Trophoblast cell (in vitro differentiated cells and primary cell): Measurements from ENCODE around the gene FCER2.

Source experiments
- DNase-seq, 2 donors: peaks; one replicate each; pipeline ENCODE4 v3.0.0-alpha.2; 2016
- H2AFZ ChIP-seq: 2 replicates; pipeline ENCODE4 v1.6.1; 2013; ENCODE audit warnings: low read length, moderate library complexity, mild to moderate bottlenecking; ENCODE audit not compliant: insufficient read depth, poor library complexity
- H2AK5ac ChIP-seq: 2 replicates; pipeline ENCODE4 v1.6.1; 2013; ENCODE audit warnings: mild to moderate bottlenecking, low read length
- H2BK120ac ChIP-seq: 2 replicates; pipeline ENCODE4 v1.6.1; 2013; ENCODE audit warnings: low read length, mild to moderate bottlenecking, moderate library complexity; ENCODE audit not compliant: insufficient read depth, poor library complexity
- H2BK12ac ChIP-seq: 2 replicates; pipeline ENCODE4 v1.6.1; 2013; ENCODE audit warnings: mild to moderate bottlenecking, low read length, moderate library complexity
- H2BK5ac ChIP-seq: 2 replicates; pipeline ENCODE4 v1.6.1; 2013; ENCODE audit warnings: low read length, low read depth, moderate library complexity, mild to moderate bottlenecking; ENCODE audit not compliant: poor library complexity
- H3K14ac ChIP-seq: 2 replicates; pipeline ENCODE4 v1.6.1; 2013; ENCODE audit warnings: mild to moderate bottlenecking, low read length
- H3K18ac ChIP-seq: 2 replicates; pipeline ENCODE4 v1.6.1; 2013; ENCODE audit warnings: mild to moderate bottlenecking, low read length
- H3K23ac ChIP-seq: 2 replicates; pipeline ENCODE4 v1.6.1; 2013; ENCODE audit warnings: low read length
- H3K27ac ChIP-seq: 2 replicates; pipeline ENCODE4 v1.5.1; 2013; ENCODE audit warnings: low read depth, mild to moderate bottlenecking, inconsistent platforms, low read length, moderate library complexity
- H3K27me3 ChIP-seq: 2 replicates; pipeline ENCODE4 v1.6.1; 2013; ENCODE audit warnings: inconsistent platforms, mild to moderate bottlenecking, low read length, moderate library complexity; ENCODE audit not compliant: insufficient read depth
- H3K36me3 ChIP-seq, 2 experiments: 1 replicate in 1 of 2; 2 replicates in 1 of 2; pipeline ENCODE4 v1.6.1; 2013; ENCODE audit warnings: low read length in 2 of 2, mild to moderate bottlenecking in 2 of 2, moderate library complexity in 1 of 2; ENCODE audit not compliant: insufficient read depth in 2 of 2, control insufficient read depth in 1 of 2
- H3K4ac ChIP-seq: 2 replicates; pipeline ENCODE4 v1.6.1; 2013; ENCODE audit warnings: low read depth, mild to moderate bottlenecking, low read length, moderate library complexity
- H3K4me1 ChIP-seq, 2 experiments: 1 replicate in 1 of 2; 2 replicates in 1 of 2; pipeline ENCODE4 v1.6.1; 2013; ENCODE audit warnings: low read length in 2 of 2, mild to moderate bottlenecking in 2 of 2, moderate library complexity in 1 of 2; ENCODE audit not compliant: insufficient read depth in 2 of 2, control insufficient read depth in 1 of 2
- H3K4me2 ChIP-seq: 2 replicates; pipeline ENCODE4 v1.6.1; 2013; ENCODE audit warnings: inconsistent platforms, mild to moderate bottlenecking, low read length, moderate library complexity
- H3K4me3 ChIP-seq: 2 replicates; pipeline ENCODE4 v1.5.1; 2013; ENCODE audit warnings: mild to moderate bottlenecking, low read depth, low read length, inconsistent platforms
- H3K79me1 ChIP-seq: one replicate; pipeline ENCODE4 v1.6.1; 2013; ENCODE audit warnings: low read length
- H3K79me2 ChIP-seq: 2 replicates; pipeline ENCODE4 v1.6.1; 2013; ENCODE audit warnings: low read length, mild to moderate bottlenecking; ENCODE audit not compliant: control insufficient read depth, insufficient read depth, poor library complexity
- H3K9ac ChIP-seq: 2 replicates; pipeline ENCODE4 v1.6.1; 2013; ENCODE audit warnings: mild to moderate bottlenecking, low read length
- H3K9me3 ChIP-seq: 2 replicates; pipeline ENCODE4 v1.6.1; 2013; ENCODE audit warnings: low read depth, mild to moderate bottlenecking, control low read depth, inconsistent platforms, low read length; ENCODE audit not compliant: insufficient read depth
- H4K12ac ChIP-seq: 2 replicates; pipeline ENCODE4 v1.6.1; 2013; ENCODE audit warnings: low read depth, mild to moderate bottlenecking, low read length, moderate library complexity
- H4K8ac ChIP-seq: 2 replicates; pipeline ENCODE4 v1.6.1; 2013; ENCODE audit warnings: low read depth, mild to moderate bottlenecking, low read length, moderate library complexity
- H4K91ac ChIP-seq: one replicate; pipeline ENCODE4 v1.6.1; 2013; ENCODE audit warnings: low read depth, mild to moderate bottlenecking, low read length, moderate library complexity
- WGBS: extraction: QIAGEN DNeasy Blood & Tissue Kit; methylation state at CpG from one replicate; pipeline ENCODE4 v1.1.7; 2013; ENCODE audit warnings: missing lambda C conversion rate; ENCODE audit not compliant: insufficient read length, insufficient coverage; ENCODE audit errors: extremely low coverage; 5-methylcytosine and 5-hydroxymethylcytosine counted together

The FCER2 gene

DNA sequence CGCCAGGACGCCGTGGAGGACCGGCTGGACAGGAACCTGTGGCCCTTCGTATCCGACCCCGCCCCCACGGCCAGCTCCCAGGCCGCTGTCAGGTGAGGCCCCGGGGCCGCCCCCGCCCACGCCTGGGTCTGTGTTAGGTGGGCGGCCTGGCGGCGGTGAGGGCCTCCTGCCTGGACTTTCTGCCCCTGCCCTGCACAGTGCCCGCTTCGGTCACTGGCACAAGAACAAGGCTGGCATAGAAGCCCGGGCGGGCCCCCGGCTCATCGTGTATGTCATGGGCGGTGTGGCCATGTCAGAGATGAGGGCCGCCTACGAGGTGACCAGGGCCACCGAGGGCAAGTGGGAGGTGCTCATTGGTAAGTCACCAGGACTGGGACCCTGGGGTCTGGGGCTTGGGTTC is 54.8 kb downstream of the FCER2 start:
- no peak overlapping the region for H3K4ac ChIP-seq
- peak overlapping the region; percentile 5 for H4K91ac ChIP-seq
- H2BK12ac ChIP-seq = no peak overlapping the region
- peak in 1 of 2 donors; percentile 17 for DNase-seq
- peaks cover 0 to 1% of the 10 kb centered on the region in 2 experiments for H3K4me1 ChIP-seq
- H3K36me3 ChIP-seq = peaks cover 28 to 35% of the 10 kb centered on the region in 2 experiments
- H3K79me2 ChIP-seq = no peaks in the 10 kb centered on the region
- no peak overlapping the region for H3K4me3 ChIP-seq
- no peak overlapping the region for H3K18ac ChIP-seq
- H3K27ac ChIP-seq = no peak overlapping the region
- no peak overlapping the region for H4K12ac ChIP-seq
- no peak overlapping the region for H3K9ac ChIP-seq
- no peak overlapping the region for H2BK120ac ChIP-seq
- H2BK5ac ChIP-seq = no peak overlapping the region
- no peak overlapping the region for H3K23ac ChIP-seq
- H3K14ac ChIP-seq = no peak overlapping the region
- H3K4me2 ChIP-seq = no peak overlapping the region
- peaks cover 2% of the 10 kb centered on the region for H3K9me3 ChIP-seq
- no peak overlapping the region for H4K8ac ChIP-seq
- no peak overlapping the region for H2AK5ac ChIP-seq
- no peak overlapping the region for H2AFZ ChIP-seq
- no peaks in the 10 kb centered on the region for H3K79me1 ChIP-seq
- H3K27me3 ChIP-seq = no peaks in the 10 kb centered on the region
- WGBS = no CpG with 5 or more reads among the region's 26 CpGs

DNA sequence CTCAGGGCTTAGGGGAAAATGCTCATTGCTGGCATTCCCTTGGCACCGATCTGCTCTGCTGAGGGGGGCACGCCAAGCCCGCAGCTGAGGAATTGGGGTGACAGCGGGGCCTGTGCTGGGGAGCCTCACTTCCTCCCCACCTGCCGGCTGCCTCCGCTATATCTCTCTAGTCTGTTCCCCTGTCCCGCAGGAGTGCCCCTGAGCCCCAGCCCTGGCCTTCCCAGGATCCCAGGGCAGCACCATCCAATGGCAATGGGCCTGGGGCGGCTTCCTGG is 55.6 kb downstream of the FCER2 start:
- Histone ChIP-seq H3K9ac (no peak overlapping the region), H2BK120ac (no peak overlapping the region), H3K9me3 (peaks cover 2% of the 10 kb centered on the region), H4K8ac (no peak overlapping the region), H3K4me3 (peak overlapping the region; percentile 6), H3K23ac (no peak overlapping the region), H3K27ac (no peak overlapping the region), H3K14ac (no peak overlapping the region), H3K4me1 (no peaks in the 10 kb centered on the region), H3K36me3 (peaks cover 33 to 38% of the 10 kb centered on the region in 2 experiments), H3K18ac (no peak overlapping the region), H2AK5ac (no peak overlapping the region), H4K12ac (no peak overlapping the region), H2AFZ (no peak overlapping the region), H3K79me2 (no peaks in the 10 kb centered on the region), H2BK12ac (no peak overlapping the region), H3K27me3 (no peaks in the 10 kb centered on the region), H3K4me2 (no peak overlapping the region), H3K79me1 (no peaks in the 10 kb centered on the region), H3K4ac (no peak overlapping the region), H4K91ac (no peak overlapping the region), H2BK5ac (no peak overlapping the region)
- no peak for DNase-seq
- no CpG with 5 or more reads among the region's 8 CpGs for WGBS

DNA sequence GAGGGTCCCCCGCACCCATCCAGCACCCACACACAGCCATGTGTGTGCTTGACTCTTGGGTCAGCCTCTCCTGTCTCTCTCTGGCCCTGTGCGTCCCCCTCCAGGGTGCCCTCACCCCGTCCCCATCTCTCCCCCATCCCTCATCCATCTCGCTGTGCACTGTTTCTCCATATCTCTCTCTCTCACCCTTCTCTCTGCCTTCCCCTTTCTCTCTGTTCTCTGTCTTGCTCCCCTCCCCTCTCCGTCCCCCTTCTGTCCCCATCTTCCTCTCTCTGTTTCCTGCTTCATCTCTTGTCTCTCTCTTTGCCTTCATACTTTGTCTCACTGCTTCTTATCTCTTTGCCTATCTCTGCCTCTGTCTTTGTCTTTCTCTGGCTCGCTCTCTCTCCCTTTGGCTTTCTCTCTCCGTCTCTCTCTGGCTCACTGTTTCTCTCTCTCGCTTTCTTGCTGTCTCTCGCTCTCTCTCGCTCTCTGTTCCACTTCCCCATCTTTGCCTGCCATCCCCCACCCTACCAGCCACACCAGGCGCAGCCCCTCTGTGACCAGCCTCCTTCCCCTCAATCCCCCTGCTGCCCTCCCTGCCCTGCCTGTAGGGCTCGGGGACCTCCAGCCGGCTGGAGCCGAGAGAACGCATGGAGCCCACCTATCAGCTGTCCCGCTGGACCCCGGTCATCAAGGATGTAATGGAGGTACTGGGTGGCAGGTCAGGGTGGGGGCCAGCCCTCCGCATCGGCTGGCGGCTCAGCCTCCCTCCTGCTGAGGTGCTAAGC is 56.1 kb downstream of the FCER2 start:
- Histone ChIP-seq H3K79me1 (no peaks in the 10 kb centered on the region), H4K91ac (no peak overlapping the region), H3K4ac (no peak overlapping the region), H2AFZ (no peak overlapping the region), H3K4me1 (no peaks in the 10 kb centered on the region), H3K23ac (no peak overlapping the region), H2BK120ac (no peak overlapping the region), H4K8ac (no peak overlapping the region), H3K4me3 (peak overlapping the region; percentile 6), H2BK5ac (no peak overlapping the region), H2BK12ac (no peak overlapping the region), H3K36me3 (peaks cover 33 to 38% of the 10 kb centered on the region in 2 experiments), H3K27ac (no peak overlapping the region), H2AK5ac (no peak overlapping the region), H3K79me2 (no peaks in the 10 kb centered on the region), H4K12ac (no peak overlapping the region), H3K4me2 (no peak overlapping the region), H3K27me3 (no peaks in the 10 kb centered on the region), H3K18ac (no peak overlapping the region), H3K9me3 (peaks cover 2% of the 10 kb centered on the region), H3K9ac (no peak overlapping the region), H3K14ac (no peak overlapping the region)
- DNase-seq = no peak
- WGBS = no CpG with 5 or more reads among the region's 20 CpGs

DNA sequence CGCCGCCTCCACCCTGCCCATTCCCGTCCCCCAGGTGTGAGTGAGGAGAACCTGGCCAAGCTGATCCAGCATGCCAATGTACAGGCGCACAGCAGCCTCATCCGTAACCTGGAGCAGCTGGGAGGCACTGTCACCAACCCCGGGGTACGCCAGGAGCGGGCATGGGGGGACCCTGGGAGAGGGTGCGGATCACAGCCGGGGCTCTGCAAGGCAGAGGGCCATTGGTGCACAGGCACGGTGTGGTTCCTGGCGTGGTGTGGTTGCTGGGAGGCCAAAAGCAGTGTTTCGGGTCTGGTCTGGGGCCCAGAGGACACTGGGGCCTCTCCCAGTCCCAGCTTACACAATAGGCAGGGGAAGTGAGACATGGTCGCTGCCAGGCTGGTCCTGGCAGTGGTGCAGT is 56.8 kb downstream of the FCER2 start:
- no peak overlapping the region for H3K4me3 ChIP-seq
- no peaks in the 10 kb centered on the region for H3K79me2 ChIP-seq
- no peak overlapping the region for H4K8ac ChIP-seq
- no peak overlapping the region for H2BK5ac ChIP-seq
- H4K91ac ChIP-seq = no peak overlapping the region
- no peak overlapping the region for H3K18ac ChIP-seq
- peaks cover 35 to 40% of the 10 kb centered on the region in 2 experiments for H3K36me3 ChIP-seq
- no CpG with 5 or more reads among the region's 14 CpGs for WGBS
- no peak overlapping the region for H3K4ac ChIP-seq
- no peak overlapping the region for H3K14ac ChIP-seq
- no peak overlapping the region for H2BK120ac ChIP-seq
- no peak overlapping the region for H3K4me2 ChIP-seq
- H3K9ac ChIP-seq = no peak overlapping the region
- no peak for DNase-seq
- H3K9me3 ChIP-seq = peaks cover 5% of the 10 kb centered on the region
- no peak overlapping the region for H3K27ac ChIP-seq
- H3K23ac ChIP-seq = no peak overlapping the region
- no peak overlapping the region for H2AK5ac ChIP-seq
- H2BK12ac ChIP-seq = no peak overlapping the region
- H4K12ac ChIP-seq = no peak overlapping the region
- no peaks in the 10 kb centered on the region for H3K27me3 ChIP-seq
- H3K4me1 ChIP-seq = no peaks in the 10 kb centered on the region
- H3K79me1 ChIP-seq = no peaks in the 10 kb centered on the region
- H2AFZ ChIP-seq = no peak overlapping the region
